Measurements from ENCODE around the gene ID3.

Gene ID3

DNA sequence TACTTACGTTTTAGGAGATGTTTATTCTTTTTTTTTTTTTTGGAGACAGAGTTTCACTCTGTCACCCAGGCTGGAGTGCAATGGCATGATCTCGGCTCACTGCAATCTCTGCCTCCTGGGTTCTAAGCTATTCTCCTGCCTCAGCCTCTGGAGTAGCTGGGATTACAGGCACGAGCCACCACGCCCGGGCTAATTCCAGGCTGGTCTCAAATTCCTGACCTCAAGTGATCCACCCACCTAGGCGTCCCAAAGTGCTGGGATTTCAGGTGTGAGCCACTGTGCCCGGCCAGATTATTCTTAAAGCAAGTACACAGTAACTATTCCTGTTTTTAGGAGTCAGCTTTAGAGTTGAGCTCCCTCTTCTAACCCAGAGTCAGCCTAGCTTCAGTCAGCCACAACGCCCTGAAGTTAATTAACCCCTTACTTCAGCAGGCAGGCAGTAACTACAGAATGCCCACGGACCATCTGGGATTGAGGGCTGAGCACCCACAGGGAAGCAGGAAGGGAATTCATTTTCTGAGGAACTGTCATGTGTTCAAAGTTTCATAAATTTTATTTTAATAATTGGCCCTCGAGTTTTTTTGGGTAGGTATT lies 5.3 kb upstream of the ID3 start:
- no peak for DNase-seq

GRCh38 chr1:23563755-23564374 lies 4.6 kb upstream of the ID3 start:
- no peak for DNase-seq

GRCh38 chr1:23563003-23563402 lies 3.7 kb upstream of the ID3 start:
- no peak for DNase-seq

DNA sequence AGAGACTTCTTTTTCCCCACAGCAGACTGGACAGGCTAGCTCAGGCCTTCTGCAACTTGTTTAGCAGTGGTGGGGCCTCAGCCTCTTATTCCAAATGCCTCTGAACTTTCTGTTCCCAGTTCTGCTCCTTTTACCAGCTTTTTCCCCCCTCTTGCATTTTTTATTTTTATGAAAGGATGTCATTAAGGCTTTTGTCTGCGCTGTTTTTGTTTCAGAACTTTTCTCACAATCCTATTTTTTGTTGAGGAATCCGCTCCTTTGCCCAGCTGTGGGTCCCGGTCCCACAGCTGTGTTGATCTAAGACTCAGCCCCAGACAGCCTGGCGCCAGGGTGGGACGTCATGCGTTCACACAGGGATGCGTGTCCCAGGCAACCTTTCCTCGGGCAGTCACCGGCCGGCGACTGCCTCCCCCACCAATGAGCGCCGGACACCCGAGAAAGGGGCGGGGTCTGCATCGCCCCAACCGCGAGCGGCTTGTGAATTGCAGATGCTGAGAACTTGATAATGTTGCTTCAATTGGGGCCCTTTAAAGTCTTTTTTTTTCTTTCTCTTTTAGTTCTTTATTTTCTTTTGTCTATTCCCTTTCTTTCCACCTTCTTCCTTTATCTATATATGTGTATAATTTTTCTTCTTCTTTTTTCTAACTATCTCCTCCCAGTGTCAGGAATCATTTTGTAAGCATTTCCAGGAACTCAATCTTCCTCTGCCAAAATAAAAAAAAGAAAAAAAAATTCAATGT lies 3.0 kb upstream of the ID3 start:
- peak; percentile 77 for DNase-seq

DNA sequence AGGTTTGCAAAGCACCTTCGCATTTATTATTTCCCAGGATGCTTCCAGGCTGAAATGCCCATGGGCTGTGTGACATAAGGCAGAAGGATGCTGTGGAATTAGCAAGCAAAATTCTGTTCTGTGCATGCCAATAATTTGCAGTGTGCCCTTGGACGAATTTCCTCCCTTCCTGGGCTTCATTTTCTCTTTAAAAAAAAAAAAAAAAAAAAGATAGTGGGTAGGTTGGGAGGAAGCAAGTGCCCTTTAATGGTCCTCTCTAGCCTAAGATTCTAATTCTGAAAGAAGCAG lies 2.5 kb upstream of the ID3 start:
- DNase-seq: no peak

GRCh38 chr1:23561076-23561812 lies 1.9 kb upstream of the ID3 start:
- no peak for DNase-seq

DNA sequence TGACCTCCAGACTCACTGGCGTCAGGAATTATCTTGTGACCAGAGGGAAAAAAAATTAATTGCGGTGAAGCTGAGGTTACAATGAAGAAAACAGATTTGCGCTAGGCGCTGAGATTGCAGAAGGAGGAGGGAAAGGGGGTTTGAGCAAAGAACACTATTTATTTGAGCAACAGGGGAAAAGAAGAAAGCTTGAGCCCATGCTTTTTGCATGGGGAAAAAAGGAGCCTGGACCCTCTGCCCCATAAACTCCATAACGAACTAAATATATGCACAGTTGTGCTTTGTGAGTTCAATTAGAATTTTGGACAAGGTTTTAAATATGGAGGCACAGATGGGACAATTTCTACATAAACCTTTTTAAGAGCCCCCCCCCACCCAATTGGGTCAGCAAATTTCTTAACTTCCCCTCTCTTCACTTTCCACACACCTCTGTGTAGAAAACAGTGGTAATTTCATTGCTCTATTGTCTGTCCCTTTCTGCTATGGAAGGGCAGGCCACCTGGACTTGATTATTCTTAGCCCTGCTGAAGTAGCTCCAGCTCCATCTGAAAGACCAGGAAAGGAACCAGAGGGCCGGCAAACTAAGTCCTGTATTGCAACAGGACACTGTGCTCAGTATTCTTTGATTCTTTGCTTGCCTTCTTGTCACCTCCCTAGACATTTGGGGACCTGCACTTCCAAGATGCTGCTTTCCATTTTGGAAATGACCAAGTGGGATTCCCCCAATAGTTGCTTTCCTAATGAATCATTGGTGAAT lies 862 bp upstream of the ID3 start:
- no peak for DNase-seq

DNA sequence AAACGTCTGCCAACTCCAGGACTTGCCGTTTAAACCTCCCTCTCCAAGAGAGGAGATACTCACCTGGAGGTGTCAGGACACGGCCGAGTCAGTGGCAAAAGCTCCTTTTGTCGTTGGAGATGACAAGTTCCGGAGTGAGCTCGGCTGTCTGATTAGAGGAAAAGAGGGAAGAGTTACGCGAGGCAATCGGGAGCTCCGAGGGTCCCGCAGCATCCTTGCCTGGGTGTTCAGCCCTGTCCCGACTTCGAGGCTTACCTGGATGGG lies 497 bp downstream of the ID3 start:
- no peak for DNase-seq

DNA sequence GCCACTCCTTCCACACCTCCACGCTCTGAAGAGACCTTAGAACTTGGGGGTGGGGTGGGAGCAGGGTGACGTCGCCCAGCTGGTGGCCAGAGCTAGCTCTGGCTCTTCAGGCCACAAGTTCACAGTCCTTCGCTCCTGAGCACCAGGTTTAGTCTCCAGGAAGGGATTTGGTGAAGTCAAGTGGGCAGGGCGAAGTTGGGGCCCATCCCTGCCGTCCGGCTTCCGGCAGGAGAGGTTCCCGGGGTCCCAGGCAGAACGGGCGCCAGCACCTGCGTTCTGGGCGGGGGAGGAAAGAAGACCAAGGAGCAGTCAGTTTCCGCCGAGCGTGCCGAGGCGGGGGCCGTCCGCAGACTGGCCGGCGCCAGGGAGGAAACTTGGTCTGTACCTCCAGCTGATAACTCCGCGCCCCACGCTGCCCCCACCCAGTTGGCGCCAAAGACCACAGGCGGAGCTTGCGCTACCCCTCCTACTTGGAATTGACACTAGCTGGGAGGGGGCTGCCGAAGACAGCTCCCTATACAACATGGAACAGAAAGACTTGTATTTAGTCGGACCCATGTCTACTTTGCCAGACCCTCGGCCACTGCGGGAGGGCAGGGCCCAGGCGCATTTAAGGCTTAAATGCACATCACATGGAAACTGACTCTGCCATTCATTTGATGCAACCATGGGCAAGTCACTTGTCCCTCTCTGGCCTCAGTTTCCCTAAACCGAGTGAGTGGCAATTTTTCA lies 995 bp downstream of the ID3 start:
- no peak for DNase-seq

DNA sequence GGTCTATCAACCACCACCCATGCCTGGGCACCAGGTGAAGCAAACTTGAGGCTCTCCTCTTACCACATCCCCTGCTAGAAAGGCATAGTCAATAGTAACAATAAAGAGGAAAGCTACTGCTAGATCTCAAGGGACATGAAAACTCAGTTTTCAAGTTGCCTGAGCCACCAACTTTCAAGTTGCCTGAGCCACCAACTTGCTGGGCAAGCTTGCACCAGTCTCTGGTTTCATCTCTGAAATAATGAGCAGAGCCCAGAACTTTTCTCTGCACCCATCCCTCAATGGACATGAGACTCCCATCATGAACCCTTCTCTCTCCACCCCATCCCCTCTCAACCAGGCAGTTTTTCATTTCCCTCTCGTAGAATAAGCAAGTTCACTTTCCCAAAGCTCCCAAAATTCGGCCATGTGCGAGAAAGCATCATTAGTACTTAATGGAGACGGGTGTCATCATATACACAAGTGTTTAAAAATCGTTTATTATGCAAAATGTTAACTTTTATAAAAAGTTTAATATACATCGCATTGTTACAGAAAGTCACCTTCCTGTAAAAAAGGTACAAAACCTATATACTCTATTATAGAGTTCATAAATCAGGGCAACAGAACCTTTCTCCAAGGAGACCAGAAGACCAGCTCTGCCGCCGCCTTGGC lies 1.7 kb downstream of the ID3 start:
- DNase-seq: no peak

GRCh38 chr1:23556635-23557470 lies 2.4 kb downstream of the ID3 start:
- no peak for DNase-seq

GRCh38 chr1:23555986-23556634 lies 3.2 kb downstream of the ID3 start:
- DNase-seq: no peak

DNA sequence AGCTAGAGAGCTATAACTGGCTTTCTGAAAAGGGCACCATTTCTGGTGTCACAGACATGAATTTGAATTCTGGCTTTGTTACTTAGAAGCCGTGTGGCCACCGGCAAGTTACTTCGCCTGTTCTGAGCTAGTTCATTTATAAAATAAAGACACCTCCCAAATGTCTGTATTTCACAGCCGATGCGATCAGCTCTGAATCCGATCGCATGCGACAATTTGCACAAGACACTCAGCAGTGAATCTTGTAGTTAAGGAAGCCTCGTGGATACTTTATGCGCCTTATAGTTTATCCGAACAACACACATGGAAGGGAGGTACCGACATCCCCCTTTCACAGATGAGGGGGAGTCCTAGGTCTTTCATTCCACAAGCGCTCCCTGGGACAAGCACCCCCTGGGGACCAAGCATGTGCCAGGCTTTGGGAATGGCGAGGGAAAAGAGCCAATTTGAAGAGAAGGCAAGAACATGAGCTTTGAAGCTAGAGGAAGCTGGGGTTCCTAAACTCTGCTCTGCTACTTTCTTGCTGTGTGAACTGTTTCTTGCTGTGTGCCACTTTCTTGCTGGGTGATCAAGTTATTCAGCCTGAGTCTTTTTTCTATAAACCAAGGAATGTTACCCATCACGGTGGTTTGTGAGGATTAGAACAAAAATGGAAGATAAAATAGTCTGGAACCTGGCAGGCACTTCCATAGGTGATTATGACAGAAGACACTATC lies 3.9 kb downstream of the ID3 start:
- DNase-seq: no peak

- DNase-seq: peak; percentile 71
Measured at GRCh38 chr1:23554481-23555269, 4.6 kb downstream of the ID3 start.

- DNase-seq: no peak
Measured at GRCh38 chr1:23554127-23554480, 5.2 kb downstream of the ID3 start.

DNA sequence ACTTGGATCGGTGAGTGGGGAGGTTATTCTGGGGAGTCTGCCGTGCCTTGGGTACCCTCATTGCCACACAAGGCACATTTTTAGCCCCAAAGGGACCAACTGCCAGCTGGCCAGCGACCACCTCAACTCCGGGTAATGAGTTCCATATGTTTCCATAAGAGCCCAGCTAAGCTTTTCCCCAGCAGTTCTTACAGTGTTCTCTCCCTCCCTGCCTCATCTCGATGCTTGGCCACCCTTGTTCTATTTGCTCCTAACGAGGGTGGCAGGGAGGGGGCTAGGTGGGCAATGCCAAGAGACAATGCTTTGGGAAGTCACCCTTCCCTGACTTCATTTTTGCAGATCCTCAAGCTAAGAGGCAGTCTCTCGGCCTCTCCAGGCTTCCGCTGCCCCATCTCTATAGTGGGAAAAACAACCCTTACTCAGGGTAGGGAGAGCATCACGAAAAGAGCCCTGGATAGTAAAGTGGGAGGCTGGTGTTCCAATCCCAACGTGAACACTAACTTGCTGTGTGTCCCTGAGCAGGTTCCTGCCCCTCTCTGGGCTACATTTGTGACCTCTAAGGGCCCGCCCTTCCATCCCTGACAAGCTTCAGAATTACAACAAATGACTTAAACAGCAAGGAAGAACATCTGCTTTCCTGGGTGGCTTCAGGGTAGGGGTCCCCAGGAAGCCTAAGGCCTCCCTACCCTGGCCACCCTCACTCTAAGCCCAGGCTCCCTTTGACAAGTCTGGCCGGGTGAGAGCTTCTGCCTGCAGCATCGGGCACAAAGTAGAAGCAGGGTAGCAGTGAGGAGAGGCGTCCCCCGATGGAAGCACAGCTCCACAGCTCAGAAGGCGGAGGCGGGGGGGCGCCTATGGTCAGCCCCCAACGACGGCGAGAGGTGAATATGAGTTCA lies 5.8 kb downstream of the ID3 start:
- no peak for DNase-seq

DNA sequence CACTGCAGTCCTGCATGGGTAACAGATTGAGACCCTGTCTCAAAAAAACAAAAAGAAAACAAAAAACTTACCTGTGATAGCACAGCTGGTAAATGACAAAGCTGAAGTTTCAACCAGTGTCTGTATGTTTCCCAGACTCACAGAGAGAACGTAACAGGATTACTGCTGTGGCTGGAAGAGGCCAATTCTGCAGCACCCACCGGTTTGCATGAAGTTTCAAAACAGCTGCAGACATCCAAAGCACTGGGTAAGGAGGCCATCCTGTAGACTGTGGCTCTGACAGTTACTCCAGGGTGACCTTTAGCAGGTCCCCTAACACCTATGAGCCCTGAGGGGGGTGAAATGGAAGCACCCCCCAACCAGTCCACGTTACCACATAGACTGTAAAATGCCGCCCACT lies 7.5 kb downstream of the ID3 start:
- no peak for DNase-seq

- DNase-seq: no peak
Measured at GRCh38 chr1:23548704-23549143, 10.6 kb downstream of the ID3 start.

Measured in NCI-H510A (cell line).